GM19043 (cell line): ENCODE data around the gene COPS3.

Source experiments
- ATAC-seq: cut with Tn5 transposase; IDR thresholded peaks from one replicate; pipeline ENCODE4 v1.9.1; 2021; ENCODE audit warnings: low read depth; ENCODE audit not compliant: unreplicated experiment

COPS3 gene

DNA sequence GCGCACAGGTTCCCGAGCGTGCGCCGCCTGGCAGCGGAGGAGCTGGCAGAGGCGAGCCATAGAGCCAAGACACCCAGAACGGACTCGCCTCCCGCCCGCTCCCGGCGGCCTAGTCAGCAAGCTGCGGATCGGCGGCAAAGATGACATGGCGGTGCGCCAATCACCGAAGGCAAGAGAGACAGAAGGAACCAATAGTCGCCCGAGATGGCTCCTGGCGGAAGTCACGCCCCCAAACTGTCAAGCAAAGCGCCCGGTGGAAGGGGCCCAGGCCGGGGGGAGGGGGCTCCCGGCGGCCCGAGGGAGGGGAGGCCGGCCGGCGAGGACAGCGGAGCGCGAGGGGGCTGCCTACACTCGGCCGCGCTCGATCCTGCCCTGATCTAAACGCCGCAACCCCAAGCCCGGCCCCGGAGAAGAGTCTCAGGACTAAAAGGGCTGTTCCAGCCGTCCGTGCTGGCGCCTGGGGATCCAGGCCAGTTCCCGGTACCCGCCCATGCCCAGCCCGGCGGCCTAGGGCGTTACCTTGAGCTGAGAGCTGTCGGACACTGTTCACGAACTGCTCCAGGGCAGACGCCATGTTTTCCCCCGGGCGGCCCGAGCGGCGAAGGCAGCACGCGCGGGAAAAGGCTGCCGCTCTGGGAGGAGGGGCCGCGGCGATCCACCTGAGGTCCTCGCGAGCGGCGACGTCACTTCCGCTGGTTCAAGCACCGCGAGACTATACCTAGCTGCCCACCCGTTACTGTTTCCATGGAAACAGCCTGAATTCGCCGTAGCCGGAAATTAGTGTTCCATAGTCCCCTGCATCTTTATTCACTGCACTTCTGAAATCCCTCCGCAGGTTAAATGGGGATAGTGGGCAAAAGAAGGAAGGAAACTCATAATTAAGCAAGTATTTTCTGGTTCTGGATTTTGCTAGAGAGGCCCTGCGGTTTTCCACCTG, at the start of gene COPS3:
Gene COPS3, minus strand, starts transcription at position 634 of the 937 bp plus-strand sequence. Its CDS starts 60 bp downstream, at position 574.
- ATAC-seq: peak; percentile 80

DNA sequence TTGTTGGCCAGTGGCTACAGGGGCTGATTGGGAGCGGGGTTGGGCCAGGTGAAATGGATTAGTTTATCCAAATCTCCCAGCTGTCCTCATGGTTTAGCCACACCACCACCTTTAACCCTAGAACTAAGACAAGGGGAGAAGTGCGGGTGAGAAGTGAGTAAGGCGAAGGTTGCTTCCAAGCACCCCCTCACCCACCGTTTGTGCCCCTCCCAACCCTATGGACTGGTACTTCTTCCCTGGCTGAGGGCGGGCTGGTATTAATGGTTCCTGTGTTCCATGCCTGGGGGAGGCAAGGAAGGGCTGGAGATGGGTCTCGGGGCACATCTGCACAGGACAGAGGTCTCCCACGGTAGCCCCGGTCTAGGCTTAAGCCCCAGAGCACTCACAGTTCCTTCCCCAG, 47.2 kb upstream of the COPS3 start:
- no peak for ATAC-seq

DNA sequence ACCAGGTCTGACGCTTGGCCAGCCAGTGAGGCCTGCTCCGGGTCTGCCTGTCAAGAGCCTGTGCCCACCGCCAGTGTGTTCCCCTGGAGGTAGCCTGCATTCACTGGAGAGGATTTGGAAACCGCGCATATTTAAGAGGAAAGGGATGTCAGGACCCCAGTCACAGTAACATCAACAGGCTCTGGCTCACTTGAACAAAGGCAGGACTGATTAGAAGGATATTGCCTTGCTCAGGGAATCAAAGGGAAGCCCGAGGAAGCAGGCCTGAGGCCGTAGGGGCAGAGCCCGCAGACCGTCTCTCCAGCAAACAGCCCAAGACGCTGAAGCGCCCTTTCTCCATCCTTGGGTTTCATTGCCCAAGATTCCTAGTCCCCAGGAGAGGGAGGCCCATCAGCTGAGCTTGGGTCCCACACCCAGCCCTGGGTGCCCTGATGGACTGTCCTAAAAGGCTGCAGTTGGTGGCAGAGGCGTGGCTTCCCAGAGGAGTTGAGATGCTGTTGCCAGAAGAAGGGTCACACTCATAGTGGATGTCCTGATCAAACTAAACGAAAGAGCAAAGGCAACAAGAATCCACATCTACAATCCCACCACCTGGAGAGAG, 45.3 kb upstream of the COPS3 start:
- ATAC-seq: no peak

DNA sequence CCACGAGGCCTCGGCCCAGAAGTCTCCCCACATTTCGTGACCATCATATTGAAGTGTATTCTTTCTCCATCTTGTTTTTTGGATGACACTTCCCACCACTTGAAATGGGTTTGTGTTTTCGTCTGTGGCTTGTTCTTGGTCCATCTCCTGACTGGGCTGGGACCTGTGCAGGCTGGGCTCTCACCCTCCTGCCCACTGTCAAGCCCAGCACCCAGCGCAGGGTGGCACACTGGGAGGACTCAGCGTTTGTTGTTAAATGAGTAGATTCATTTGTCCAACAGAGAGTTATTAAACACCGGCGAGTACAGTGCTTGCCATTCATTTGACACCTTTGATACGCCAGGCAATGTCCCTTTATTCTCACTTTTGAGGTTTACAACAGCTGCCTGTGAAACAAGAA, 44.8 kb upstream of the COPS3 start:
- no peak for ATAC-seq

DNA sequence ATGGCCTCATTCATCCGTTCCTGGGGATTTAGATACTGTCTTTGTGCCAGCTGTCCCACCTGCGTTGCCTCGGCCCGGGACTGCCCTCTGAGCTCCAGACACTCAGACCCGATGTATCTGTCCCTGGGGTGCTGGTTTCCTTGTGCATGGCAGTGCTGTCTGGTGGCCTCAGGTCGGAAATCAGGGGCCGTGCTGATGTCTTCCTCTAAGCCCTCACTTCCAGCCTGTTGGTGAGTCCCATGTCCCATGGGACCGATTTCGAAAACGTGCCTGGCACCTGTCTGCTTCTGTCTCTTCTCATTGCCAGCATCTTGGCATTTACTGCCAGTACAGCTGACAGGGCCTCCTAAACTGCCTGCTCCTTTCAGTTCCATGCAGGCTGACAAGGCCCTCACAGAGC, 44.2 kb upstream of the COPS3 start:
- no peak for ATAC-seq

DNA sequence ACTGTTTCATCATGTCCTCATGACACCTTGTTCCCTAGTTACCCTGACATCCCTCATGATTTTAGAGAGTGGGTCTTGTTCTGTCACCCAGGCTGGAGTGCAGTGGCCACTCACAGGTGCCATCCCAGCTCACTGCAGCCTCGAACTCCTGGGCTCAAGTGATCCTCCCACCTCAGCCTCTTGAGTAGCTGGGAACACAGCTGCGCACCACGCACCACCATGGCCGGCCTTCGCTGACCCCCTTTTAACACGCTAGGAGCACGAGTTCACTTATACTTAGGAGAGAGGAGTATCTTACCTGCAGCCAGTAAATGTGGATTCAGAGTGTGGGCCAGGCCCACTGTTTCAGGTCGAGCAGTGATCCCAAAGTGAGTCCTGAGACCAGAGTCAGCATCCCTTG, 43.6 kb upstream of the COPS3 start:
- ATAC-seq: no peak

DNA sequence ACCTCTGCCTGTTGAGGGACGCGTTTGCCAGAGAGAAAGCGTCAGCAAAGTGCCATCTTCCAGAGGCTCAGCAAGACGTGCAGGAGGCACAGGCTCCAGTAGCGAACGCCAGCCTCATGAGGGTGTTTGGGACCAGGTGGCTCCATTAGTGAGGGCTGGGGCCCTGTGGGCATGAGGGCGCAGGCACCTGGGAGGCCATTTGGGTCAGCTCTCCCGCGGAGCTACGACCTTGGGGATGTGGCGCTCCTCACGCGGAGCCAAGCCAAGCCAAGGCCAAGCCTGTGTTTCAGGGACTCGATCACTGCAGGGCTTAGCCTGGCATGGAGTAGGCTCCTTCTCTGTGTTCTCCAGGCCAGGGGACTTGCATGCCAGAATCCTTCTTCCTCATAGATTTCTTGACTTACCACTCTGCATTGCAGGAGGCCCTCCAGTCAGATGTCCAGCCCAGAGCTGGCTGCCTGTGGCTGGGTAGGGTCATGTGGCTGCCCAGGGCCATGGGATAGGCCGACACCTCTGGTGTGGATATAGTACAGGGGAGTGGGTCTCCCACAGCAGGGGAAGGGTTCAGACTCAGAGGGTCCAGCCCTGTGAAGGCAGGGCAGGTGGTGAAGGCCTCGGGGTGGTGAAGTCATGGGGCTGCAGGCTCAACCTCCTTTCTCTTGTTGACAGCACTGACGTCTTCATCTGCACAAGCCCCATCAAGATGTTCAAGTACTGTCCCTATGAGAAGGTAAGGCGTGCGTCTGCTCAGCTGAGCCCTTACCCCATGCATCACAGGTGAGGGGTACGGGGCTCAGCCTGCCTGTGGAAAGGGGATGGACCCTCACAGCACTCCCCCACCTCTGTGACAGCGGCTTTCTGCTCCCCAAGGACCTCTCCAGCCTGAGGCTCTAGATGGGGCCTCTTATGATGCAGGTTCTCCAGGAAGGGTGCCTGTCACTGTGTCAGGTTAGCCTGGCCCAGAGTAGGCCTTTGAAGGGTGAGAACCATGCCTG, 41.8 kb upstream of the COPS3 start:
- no peak for ATAC-seq

DNA sequence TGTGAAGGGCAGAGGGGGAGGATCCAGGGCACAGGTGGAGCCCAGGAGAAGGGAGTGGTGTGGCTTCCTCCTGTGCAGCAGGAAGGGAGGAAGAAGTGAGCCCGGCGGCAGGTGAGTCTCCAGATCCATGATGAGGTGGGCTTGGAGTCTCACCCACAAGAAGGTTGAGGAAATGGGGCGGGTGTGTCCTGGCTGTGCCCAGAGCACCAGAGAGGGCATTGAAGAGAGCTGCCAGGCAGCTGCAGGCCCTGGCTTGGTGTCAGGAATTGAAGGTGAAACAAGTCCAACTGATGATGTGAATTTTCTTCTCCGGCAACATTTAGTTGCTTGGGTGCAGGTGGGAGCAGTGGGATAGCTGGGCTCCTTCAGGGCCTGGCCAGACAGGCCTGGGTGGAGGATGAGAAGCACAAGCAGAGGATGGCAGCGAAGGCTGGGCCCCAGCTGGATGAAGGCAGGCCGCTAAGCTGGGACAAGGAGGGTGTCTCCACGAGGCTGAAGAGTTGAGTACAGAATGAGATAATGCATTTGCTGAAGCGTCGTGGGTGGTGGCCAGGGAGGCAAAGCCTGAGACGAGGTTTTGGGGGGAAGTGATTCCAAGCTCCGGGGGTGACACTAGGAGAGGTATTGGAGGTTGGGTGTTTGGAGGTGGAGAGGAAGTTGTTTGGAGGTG, 40.4 kb upstream of the COPS3 start:
- no peak for ATAC-seq

DNA sequence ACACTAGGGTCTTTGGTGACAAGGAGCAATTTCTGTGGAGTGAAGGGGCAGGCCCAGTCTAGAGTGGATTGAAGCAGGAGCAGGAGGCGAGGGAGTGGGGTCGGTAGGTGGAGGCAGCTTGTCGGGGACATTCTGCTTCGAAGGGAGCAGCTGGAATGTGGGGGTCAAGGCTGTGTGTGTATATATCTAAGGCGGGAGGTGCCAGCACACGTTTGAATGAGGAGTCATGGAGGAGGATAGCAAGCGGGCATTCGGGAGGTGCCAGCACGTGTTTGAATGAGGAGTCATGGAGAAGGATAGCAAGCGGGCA, 39.8 kb upstream of the COPS3 start:
- ATAC-seq: no peak

DNA sequence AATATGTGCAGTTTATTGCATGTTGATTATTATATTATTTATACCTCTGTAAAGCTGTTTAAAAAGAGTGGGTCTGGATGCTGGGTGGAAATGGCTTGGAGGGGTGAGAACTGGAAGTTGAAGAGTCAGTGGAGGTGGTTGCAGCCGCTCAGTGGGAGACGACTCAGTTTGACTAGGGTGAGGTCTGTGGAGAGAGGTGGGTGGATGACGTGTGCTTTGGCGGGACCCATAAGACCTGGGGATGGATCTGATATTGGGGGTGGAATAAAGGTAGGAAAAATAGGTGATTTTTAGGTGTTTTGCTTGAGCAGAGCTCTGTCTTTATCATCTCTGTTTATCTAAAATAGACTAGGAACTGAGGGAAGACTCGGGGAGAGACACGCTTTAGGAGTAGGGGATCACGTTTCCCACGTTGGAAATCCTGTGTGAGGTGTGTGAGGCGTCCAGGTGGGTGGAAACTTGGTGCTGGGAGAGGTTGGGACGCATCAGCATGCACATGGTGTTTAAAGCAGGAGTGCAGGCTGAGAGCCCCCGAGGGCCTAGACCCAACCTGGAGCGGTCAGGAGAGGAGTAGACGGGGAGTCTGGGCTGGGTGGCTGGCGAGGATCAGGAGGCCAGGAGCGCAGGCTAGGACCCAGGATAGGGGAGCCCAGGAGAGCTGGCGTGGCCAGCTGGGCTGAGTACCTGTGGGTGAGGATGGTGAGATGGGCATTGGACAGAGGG, 39.3 kb upstream of the COPS3 start:
- ATAC-seq: no peak

DNA sequence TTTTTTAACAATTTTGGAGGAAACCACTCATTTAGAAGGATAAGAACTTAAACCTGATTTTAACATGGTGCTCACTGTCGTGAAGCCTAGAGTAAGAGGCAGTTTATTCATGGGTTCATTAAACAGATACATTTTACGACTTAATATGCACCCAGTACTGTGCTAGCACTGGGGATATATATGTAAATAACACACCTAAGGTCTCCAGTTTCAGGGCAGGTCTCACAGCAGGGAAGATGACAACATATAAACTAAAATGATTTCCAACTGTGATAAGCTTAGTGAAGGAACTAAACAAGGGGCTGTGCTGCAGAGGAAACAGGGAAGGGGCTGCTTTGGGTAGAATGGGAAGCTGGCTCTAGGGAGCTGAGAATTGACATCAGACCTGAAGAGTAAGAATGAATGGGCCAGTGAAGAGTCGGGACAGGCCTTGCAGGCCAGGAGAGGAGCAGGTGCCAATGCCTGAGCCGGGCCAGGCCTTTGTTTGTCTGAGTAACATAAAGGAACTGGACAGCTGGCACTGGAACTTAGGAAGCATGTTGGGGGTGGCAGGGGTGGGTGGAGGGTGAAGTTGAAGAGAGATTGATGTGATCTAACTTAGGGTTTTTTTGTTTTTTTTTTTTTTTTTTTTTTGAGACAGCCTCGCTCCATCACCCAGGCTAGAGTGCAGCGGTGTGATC, 34.2 kb upstream of the COPS3 start:
- ATAC-seq: no peak

DNA sequence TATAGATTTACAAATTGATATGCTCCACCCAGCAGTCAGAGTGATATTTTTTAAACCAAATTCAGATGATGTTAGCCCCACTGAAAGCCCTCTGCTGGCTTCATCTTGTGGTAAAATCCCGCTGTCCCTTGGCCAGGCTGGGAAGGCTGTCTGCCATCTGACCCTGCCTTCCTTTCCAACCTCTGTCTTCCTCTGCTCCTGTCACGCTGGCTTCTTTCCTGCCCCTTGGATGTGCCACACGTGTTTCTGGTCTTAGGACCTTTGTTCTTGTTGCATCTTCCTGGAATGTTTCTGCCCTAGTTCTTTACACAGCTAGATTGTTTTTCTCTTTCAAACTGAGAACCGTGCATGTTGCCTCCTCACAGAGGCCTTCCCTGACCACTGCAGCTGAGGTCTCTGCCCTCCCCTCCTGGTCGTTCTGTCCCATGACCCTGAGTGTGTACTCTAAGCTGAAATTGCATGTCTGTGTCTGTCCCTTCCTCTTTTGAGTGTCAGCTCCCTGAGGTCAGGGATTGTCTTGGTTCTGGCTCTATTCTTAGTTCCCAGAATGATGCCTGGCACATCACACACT, 33.5 kb upstream of the COPS3 start:
- ATAC-seq: no peak

DNA sequence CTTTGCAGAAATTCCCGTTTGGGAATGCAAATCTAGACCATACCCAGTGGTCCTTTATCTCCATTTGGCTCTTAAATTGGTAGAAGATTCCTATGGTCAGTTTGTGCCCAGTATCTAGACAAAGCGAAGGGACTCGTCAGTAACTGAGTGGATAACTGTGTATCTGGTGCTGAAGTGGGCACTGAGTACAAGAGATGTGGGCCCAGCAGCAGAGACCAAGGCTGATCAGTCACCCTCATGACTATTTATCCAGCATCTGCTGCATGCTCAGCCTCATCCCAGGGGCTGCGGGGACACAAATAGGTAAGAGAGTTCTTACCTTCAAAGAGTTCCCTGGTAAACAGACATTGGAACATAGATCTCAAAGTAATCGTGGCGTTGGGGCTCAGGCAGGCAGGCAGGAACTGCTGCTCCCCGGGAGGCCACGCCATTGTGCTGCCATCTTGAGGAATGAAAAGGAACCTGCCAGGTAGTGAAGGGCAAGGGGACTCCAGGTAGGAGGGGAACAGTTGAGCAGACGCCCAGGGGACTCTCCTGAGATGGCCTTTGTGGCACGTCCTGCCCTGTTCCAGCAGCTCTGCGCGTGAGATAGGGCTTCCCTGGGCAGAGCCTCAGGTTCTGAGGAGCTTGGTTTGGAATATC, 32.4 kb upstream of the COPS3 start:
- ATAC-seq: no peak

DNA sequence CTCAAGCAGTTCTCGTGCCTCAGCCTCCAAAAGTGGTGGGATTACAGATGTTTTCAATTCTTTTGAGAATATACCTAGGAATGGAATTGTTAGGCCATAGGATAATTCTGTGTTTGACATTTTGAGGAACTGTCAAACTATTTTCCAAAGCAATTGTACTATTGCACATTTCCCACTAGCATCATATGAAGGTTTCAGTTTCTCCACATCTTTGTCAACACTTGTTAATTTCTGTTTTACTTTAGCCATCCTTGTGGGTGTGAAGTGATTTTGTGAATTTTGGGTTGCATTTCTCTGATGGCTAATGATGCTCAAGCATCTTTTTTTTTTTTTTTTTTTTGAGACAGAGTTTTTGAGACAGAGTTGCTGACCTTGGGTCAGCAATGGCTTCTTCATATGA, 28.3 kb upstream of the COPS3 start:
- no peak for ATAC-seq

DNA sequence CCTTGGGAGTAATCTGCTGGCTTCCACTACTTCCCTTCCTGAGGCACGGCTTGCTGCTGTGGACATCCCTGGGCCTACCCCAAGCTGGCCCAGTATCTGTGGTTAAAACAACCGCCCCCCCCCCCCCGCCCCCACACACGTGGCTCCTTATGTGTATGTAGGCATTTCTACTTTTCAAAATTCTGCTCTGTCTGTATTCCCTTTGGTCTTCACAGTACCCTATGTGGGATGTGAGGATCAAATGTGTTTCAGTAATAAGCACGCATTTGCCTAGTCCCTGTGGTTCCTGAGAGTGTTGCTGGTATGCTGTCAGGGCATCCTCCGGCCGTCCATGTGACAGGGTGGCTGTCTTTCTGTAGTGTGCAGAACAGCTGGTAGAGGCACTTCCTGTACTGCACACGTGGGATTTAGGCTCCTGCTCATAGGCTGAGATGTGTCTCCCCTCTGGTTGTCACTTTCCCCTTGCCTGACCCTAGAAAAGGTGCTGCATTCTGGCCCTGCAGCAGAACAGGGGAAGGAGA, 24.3 kb upstream of the COPS3 start:
- ATAC-seq: peak; percentile 72

DNA sequence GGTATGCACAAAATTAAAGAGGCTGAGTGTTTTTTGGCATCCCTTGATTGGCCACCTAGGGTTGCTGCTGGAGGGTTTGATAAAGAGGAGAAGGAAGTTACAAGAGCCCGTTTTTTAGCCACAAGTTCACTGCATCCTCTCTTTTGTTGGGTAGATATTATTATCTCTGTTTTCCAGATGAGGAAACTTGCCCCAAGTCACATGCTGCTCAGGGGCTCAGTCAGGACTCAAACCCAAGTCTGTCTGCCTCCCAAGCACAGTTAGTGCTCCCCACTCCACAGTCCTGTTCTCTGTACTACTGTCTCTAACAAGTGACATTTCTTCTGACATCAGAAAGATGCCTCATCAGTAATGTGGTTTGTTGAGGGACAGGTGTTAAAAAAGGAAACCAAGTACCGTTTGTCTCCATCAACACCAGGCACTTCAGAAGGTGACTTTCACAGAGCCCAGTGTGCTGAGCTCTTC, 23.5 kb upstream of the COPS3 start:
- no peak for ATAC-seq

DNA sequence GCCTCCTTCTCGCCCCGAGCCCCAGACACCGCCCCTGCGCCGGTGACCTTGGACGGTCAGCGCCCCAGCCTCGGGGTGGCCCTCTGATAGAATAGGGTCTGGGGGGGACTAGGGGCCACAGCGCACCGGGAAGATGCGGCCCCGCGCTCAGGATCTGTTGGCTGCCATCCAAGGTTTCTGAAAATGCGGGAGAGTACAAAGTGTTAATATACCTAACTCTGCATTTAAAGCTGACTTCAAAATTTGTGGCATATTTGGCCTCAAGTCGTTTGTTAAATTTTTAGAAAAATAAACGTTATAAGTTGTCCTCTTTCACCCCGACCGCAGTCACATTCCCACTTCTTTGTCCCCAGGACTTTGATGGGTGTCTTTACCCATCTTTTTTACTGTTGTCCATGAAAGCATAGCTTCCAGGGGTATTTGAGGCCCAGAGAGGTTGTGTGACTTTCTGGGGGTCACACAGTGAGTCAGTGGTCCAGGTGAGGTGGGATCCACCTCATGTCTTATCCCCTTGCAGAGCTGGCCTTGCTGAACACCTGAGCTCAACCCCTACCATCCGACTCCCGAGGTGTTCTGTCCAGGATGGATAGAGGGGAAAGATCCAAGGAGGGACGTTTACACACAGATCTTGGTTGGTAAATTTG, 22.9 kb upstream of the COPS3 start:
- ATAC-seq: no peak
